Mesothelial cell of epicardium (in vitro differentiated cells): ENCODE measurements around the gene TMBIM6. TPM values are rescaled to one million over a fixed set of nuclear protein-coding genes. Genes with fewer than 3 reads are reported as not detected.

ENCODE experiments used
- DNase-seq, 2 experiments: peaks; one replicate each; pipeline ENCODE4 v3.0.0; 2021; ENCODE audit warnings: low spot score in 2 of 2; ENCODE audit not compliant: unreplicated experiment in 2 of 2
- H3K27ac Mint-ChIP-seq: 2 replicates; pipeline ENCODE4 v1.8.0; 2021; ENCODE audit warnings: mixed read lengths
- H3K27me3 Mint-ChIP-seq: 2 replicates; pipeline ENCODE4 v1.8.0; 2021; ENCODE audit warnings: low read depth, mixed read lengths
- H3K36me3 Mint-ChIP-seq: 2 replicates; pipeline ENCODE4 v1.8.0; 2021; ENCODE audit warnings: mixed read lengths
- H3K4me1 Mint-ChIP-seq: 2 replicates; pipeline ENCODE4 v1.8.0; 2021; ENCODE audit warnings: mixed read lengths
- H3K4me3 Mint-ChIP-seq: 2 replicates; pipeline ENCODE4 v1.8.0; 2021; ENCODE audit warnings: mild to moderate bottlenecking, moderate library complexity, mixed read lengths
- H3K9me3 Mint-ChIP-seq: 2 replicates; pipeline ENCODE4 v1.8.0; 2021; ENCODE audit warnings: mixed read lengths
- CTCF ChIP-seq: fragments of 200-600 bp; sonication (generic); IDR thresholded peaks from one replicate; pipeline ENCODE4 v1.5.0; 2021; ENCODE audit warnings: antibody characterized with exemption; ENCODE audit not compliant: unreplicated experiment
- total RNA-seq: library from RNA; stranded (reverse); gene quantifications from 3 replicates; pipeline ENCODE4 v1.2.1, GENCODE V29; 2021

TMBIM6 gene
- total RNA-seq, 1 donor from 2014 or later, result 296 TPM

- no peaks in the 10 kb centered on the region for H3K9me3 Mint-ChIP-seq
- H3K27ac Mint-ChIP-seq, result peak overlapping the region; percentile 2
Measured at GRCh38 chr12:49750996-49751393, 9.6 kb downstream of the TMBIM6 start.

GRCh38 chr12:49761677-49762467 is 20.5 kb downstream of the TMBIM6 start:
- DNase-seq, result no peak
- H3K27ac Mint-ChIP-seq, result no peak overlapping the region
- TF ChIP-seq CTCF, result no peak
- peaks cover 53% of the 10 kb centered on the region for H3K36me3 Mint-ChIP-seq
- no peaks in the 10 kb centered on the region for H3K9me3 Mint-ChIP-seq
- no peaks in the 10 kb centered on the region for H3K27me3 Mint-ChIP-seq
- no peaks in the 10 kb centered on the region for H3K4me1 Mint-ChIP-seq
- no peak overlapping the region for H3K4me3 Mint-ChIP-seq

More at GRCh38 chr12:49750996-49751393, 9.6 kb downstream of the TMBIM6 start:
- Mint-ChIP-seq H3K4me1 (peaks cover 9% of the 10 kb centered on the region), H3K27me3 (no peaks in the 10 kb centered on the region), H3K36me3 (peaks cover 9% of the 10 kb centered on the region), H3K4me3 (no peak overlapping the region)
- TF ChIP-seq CTCF, result no peak
- DNase-seq, result no peak

GRCh38 chr12:49762468-49762847 is 21.1 kb downstream of the TMBIM6 start:
- no peaks in the 10 kb centered on the region for H3K4me1 Mint-ChIP-seq
- H3K27ac Mint-ChIP-seq, result peak overlapping the region; percentile 21
- no peak for DNase-seq
- H3K4me3 Mint-ChIP-seq, result no peak overlapping the region
- no peaks in the 10 kb centered on the region for H3K9me3 Mint-ChIP-seq
- peaks cover 48% of the 10 kb centered on the region for H3K36me3 Mint-ChIP-seq
- TF ChIP-seq CTCF, result no peak
- H3K27me3 Mint-ChIP-seq, result no peaks in the 10 kb centered on the region

- DNase-seq, result peak; percentile 30 to 75
Measured at GRCh38 chr12:49763006-49763591, 21.7 kb downstream of the TMBIM6 start.

GRCh38 chr12:49764126-49764525 is 22.8 kb downstream of the TMBIM6 start:
- H3K4me1 Mint-ChIP-seq, result no peaks in the 10 kb centered on the region
- H3K27ac Mint-ChIP-seq, result peak overlapping the region; percentile 64
- no peak for TF ChIP-seq CTCF
- peaks cover 31% of the 10 kb centered on the region for H3K36me3 Mint-ChIP-seq
- no peak overlapping the region for H3K4me3 Mint-ChIP-seq
- no peaks in the 10 kb centered on the region for H3K9me3 Mint-ChIP-seq
- no peaks in the 10 kb centered on the region for H3K27me3 Mint-ChIP-seq
- DNase-seq, result no peak

More at GRCh38 chr12:49763006-49763591, 21.7 kb downstream of the TMBIM6 start:
- no peaks in the 10 kb centered on the region for H3K4me1 Mint-ChIP-seq
- no peaks in the 10 kb centered on the region for H3K9me3 Mint-ChIP-seq
- H3K27ac Mint-ChIP-seq, result peak overlapping the region; percentile 21
- H3K4me3 Mint-ChIP-seq, result no peak overlapping the region
- H3K27me3 Mint-ChIP-seq, result no peaks in the 10 kb centered on the region
- peak; percentile 66 for TF ChIP-seq CTCF
- H3K36me3 Mint-ChIP-seq, result peaks cover 41% of the 10 kb centered on the region
